Measurements from ENCODE around the gene GHITM.
"Not testable (repeated sequence)": the region's sequence is repeated elsewhere in the genome, so short reads cannot be mapped to it uniquely, and the experiment has no call there.

GHITM gene

DNA sequence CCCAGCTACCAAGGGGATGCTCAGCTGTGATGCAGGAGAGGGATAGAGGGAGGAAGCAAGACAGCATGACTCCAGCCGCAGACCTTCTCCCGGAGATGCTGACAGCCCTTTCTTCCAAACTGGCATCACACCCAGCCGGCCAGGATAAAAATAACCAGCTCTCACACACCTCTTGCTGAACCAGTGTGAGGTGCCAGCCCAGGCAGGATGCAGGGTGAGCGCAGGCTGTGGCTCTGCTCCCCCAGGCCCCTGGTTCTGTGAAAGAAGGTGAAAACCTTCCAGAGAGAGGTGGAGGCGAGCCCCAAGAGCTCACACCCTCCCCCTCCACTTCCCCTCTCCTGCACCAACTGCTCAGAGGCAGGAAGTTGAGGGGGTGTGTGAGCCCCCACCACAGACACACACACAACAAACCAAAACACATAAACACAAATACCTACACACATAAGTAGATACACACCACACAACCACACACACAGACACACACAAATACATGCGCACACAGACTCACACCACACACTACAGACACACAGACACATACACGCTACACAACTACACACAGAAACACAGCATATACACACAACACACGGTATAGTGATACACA is 38.3 kb downstream of the GHITM start:
- no peak for DNase-seq

GRCh38 chr10:84178160-84178609 is 38.9 kb downstream of the GHITM start:
- DNase-seq = no peak

DNA sequence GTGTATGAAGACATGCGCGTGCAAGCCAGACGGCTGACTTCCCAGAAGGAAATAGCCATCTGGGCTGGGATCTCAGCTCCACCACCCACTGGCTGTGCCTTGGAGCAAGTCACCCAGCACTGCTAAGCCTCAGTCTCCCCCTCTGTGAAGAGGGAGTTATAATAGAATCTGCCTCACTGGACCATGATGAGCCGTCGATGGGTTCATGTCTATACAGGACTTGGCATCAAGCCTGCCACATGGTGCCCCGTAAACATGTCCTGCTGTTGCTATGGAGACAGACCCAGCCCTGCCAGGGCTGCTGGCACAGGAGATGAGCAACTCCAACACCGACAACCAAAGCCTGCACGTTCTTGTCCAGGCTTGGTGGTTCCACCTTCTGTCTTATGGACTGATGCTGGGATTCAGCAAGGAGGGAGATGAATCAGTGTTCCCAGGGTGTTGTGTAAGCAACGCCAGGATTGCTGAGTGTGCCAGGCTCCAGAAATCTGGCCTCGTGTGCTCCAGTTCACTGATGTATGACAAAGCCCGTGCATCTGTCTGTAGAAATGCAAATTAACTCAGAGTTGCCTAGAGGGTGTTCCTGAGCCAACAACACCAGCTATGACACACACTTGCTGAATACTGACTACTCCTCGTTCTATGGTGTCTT is 39.9 kb downstream of the GHITM start:
- peak; percentile 71 for DNase-seq

GRCh38 chr10:84180386-84180785 is 41.1 kb downstream of the GHITM start:
- not testable (repeated sequence) for DNase-seq

DNA sequence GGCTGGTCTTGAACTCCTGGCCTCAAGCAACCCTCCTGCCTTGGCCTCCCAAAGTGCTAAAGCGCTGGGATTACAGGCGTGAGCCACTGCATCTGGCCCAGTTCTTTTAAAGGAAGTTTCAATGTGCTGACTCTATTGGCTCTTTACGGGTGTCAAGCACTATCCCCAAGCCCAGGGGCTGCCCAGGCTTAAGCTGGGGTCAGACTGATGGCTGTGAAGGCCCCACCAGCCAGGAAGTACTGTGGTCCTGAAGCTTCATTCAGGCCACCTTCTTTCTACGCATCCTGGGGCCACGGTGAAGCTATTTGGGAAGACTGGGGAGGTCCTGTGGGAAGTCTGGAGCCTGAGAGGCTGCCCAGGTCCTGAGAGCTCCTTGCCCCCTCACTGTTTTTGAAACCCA is 42.3 kb downstream of the GHITM start:
- DNase-seq = no peak

- DNase-seq = no peak
Measured at GRCh38 chr10:84184517-84184916, 45.2 kb downstream of the GHITM start.

- no peak for DNase-seq
Measured at GRCh38 chr10:84185526-84186175, 46.3 kb downstream of the GHITM start.

- DNase-seq = no peak
Measured at GRCh38 chr10:84188815-84189214, 49.5 kb downstream of the GHITM start.

DNA sequence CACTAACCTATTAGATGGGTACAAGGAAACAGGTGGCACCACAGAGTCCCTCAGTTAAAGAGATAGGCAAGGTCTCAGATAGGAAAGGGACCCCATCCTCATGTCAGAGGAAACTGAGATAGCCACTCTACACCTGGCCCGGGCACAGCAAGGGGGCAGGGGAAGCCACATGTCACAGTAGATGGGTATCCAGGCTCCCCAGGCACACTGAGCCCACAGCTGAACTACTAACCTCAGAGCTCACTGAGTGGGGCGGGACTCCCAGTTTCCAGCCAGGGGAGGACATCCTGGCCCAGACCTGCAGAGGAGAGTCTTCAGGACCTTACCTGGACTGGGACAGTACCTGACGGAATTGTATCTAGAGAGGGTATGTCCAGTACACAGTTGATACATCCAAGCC is 51.3 kb downstream of the GHITM start:
- no peak for DNase-seq

DNA sequence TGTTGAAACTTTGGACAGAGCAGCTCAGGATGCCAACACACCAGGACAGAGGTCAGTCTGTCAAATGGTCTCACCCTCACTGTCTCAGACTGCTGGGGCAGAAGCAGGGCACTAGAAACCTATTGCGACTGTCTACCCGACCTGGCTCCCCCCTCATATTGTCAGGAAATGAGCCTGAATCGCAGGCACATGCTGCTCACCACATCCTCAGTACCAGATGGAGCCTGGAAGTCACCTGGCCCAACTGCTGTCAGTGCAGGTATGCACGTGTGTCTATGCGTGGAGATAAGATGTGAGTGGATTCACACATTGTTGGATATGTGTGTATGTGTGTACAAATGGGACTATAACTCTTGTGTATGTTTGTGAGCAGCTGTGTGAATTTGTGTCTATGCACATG is 51.8 kb downstream of the GHITM start:
- no peak for DNase-seq

GRCh38 chr10:84193327-84193726 is 54.0 kb downstream of the GHITM start:
- no peak for DNase-seq

DNA sequence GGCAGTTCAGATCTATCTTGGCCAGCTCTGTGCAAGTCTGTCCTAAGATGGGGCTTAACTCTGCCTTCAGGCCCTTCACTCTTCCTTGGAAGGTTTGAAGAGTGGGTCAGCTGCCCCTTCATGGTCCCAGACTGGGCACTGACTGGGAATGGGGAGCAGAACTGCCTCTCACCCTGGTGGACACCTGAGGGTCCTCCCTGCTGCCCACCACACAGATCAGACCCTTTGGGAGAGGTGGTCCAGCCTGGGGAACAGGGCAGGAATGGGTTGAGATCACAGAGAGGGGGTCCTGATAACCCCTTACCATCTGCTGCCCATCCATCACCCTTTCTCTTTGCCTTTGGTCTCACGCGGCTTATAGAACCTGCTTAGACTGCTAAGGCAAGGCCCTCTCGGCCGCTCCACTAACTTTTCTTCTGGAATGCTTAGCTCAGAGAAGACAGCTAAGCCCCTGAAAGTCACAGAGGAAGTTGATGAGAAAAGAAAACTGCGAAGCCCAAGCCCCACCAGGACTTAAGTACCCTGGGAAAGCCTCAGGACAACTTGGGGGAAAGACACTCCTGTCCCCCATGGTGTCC is 54.6 kb downstream of the GHITM start:
- DNase-seq = no peak

GRCh38 chr10:84194424-84195043 is 55.2 kb downstream of the GHITM start, which contains the start of gene CDHR1:
Gene CDHR1 (plus strand): TSS chr10:84194537. CDS start chr10:84194761, 224 bp downstream.
- peak; percentile 36 for DNase-seq

- no peak for DNase-seq
Measured at GRCh38 chr10:84195044-84195830, 55.9 kb downstream of the GHITM start.

DNA sequence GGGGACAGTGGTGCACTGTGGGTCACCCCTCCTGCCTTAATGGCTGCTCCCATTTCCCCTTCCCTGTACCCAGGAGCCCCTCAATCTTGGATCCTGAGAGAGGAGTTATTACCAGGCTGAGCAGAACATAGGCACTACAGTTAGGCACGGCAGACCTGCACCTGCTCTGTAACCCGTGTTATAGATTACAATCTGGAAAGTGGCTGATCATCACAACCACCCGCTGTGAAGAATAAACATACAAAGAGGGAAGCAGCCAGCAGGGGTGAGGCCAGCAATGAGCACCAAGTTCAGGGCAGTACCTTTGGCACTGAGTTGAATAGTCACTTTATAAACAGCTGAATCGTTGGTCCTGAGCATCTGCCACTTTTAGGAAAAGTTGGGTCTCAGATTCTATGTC is 56.8 kb downstream of the GHITM start:
- DNase-seq = peak; percentile 58

DNA sequence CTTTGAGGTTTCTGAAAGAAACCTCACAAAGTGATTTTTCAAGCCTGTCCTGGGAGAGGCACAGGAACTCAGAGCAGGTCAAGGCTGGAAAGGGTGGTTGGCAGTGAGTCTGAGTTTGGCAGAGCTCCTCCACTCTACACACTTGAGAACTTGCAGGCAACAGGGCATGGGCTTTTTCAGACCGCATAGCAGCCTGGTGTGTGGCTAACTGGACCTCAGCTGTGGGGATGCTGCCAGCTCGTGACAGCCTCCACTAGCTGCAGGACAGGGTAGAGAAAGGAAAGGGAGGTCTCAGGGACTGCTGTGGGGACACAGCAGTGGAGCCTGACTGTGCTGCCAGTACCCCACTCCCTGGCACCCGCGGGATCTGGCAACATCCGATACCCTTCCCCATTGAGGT is 57.6 kb downstream of the GHITM start:
- no peak for DNase-seq

- no peak for DNase-seq
Measured at GRCh38 chr10:84197643-84198042, 58.3 kb downstream of the GHITM start.

DNA sequence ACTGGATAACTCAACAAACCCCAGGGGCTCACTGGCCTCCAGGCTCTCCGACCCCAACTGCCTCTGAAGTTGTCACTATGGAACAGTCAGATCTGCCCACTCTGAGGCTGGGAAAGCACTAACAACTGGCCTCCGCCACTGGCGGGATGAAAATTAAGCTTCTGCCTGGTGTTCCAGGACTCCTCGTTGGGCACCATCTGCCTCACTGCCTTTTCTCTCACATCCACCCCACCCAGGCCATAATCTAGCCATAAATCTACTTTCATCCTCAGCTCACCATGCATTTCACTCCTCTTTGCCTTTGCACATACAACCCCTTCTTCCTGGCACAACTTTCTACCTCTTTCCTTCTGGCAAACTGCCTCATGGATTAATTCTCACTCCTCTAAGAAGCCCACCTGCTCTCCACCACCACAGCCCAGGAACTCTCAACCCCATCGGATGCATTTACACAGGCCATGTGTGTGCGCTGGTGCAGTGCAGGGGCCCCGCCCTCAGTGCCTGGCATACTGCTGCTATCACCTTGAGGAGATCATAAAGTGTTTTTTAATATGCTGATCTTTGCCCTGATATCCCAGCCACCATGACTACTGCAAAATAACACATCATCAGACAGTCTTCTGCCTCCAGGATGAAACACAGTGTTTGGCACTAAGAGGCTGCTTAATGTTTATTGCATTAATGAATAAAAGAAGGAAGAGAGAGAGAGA is 59.1 kb downstream of the GHITM start:
- DNase-seq = no peak

GRCh38 chr10:84200537-84201243 is 61.4 kb downstream of the GHITM start:
- DNase-seq = no peak

- DNase-seq = no peak
Measured at GRCh38 chr10:84201244-84201606, 61.9 kb downstream of the GHITM start.

GRCh38 chr10:84201682-84202081 is 62.4 kb downstream of the GHITM start:
- no peak for DNase-seq
